T-helper 2 cell treated with Interferon-gamma antibody and Interleukin-4, amounts not matched to agents 100 ng/mL and 5 ng/mL, for 36 hours (primary cell): ENCODE data around the gene LSS. TPM values are rescaled to one million over a fixed set of nuclear protein-coding genes. Genes with fewer than 3 reads are reported as not detected.

ENCODE experiments used
- intact Hi-C: fragments of 100-400 bp; cut with micrococcal nuclease; formaldehyde crosslinking; loops from one replicate; pipeline ENCODE4 v1.15.1; 2023
- total RNA-seq: library from RNA; stranded (reverse); gene quantifications from 2 replicates; pipeline ENCODE4 v1.2.3, GENCODE V29; 2022

LSS gene
- total RNA-seq, 1 donor from 2014 or later, result 41.0 TPM

GRCh38 chr21:46141767-46142581 lies 86.6 kb downstream of the LSS start:
- intact Hi-C loops, result loop anchor here (2.0 to 5.0 kb wide), 2 partner anchors 87 to 145 kb away; partner anchors contain the start of genes LSS, MCM3AP and YBEY

- intact Hi-C loops, result loop anchor here (5.0 kb wide), 1 partner anchor 147 kb away; the partner anchor contains the start of genes MCM3AP and YBEY
Measured at GRCh38 chr21:46140352-46141003, 88.1 kb downstream of the LSS start.

- intact Hi-C loops, result loop anchor here (5.0 kb wide), 1 partner anchor 148 kb away; the partner anchor contains the start of genes MCM3AP and YBEY
Measured at GRCh38 chr21:46139686-46140085, 88.9 kb downstream of the LSS start.

GRCh38 chr21:46138383-46138970 lies 90.1 kb downstream of the LSS start:
- intact Hi-C loops, result no loop called here

Other genes with a start within 250 kb of the LSS start
- 0.09 and 0.20 TPM in 2 replicates for gene COL6A1, start 247.0 kb downstream of the LSS start, total RNA-seq
- gene COL6A2, start 130.7 kb downstream of the LSS start, total RNA-seq, result 1.9 and 2.1 TPM in 2 replicates
- 0.25 and 0.34 TPM in 2 replicates for gene FTCD, start 73.2 kb downstream of the LSS start, total RNA-seq
- gene SPATC1L, start 44.3 kb downstream of the LSS start, total RNA-seq, result 8.2 and 9.4 TPM in 2 replicates
- 115 and 118 TPM in 2 replicates for gene MCM3AP, start 56.8 kb upstream of the LSS start, total RNA-seq
- gene YBEY, start 57.6 kb upstream of the LSS start, total RNA-seq, result 9.5 and 10.2 TPM in 2 replicates
- gene C21orf58, start 95.1 kb upstream of the LSS start, total RNA-seq, result 50.0 and 50.3 TPM in 2 replicates
- gene PCNT, start 95.4 kb upstream of the LSS start, total RNA-seq, result 73.2 and 75.5 TPM in 2 replicates
- 47.4 and 47.6 TPM in 2 replicates for gene DIP2A, start 230.1 kb upstream of the LSS start, total RNA-seq